Measurements from ENCODE around the gene CCDC188.

Gene CCDC188

GRCh38 chr22:20147237-20147988 lies 3.4 kb downstream of the CCDC188 start:
- DNase-seq = no peak

DNA sequence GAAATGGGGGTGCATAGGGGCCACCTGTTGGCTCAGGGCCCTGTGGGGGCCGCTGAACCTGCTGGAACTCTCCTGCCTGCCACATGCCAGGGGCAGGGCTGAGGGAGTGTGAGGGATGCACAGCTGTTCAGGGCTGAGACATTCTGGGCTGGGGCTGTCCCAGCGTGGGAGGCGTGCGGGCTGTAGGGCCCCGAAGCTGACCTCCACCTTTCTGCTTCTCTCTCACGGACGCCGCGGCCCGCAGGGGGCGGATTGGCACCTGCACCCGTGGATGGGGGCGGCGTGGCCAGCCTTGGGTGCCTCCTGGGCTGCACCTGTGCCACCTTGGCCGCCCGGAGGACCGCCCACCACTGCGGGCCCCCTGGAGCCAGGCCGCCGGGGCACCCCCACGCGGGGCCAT lies 4.1 kb downstream of the CCDC188 start:
- DNase-seq = no peak

DNA sequence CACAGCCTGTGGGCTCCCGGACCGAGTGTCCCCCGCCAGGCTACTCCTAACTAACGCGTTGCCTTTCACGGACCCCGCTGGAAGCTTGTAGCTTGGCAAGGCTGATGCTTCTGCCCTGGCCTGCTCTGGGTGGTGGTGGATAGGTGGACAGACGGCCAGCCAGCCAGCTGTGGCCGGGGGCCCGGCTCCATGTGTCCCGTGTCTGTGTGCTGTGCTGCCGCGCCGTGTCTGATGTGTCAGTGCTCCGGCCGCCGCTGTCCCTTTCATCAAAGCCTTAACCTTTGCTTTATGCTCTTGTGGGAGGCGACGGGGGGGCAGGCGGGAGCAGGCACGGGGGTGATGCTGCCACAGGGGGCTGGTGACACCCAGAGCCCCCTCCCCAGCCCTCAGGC lies 5.0 kb downstream of the CCDC188 start:
- no peak for DNase-seq

- no peak for DNase-seq
These were observed 5.5 kb downstream of the CCDC188 start for GRCh38 chr22:20145206-20145831.

GRCh38 chr22:20143883-20144665 lies 6.8 kb downstream of the CCDC188 start:
- DNase-seq = no peak

DNA sequence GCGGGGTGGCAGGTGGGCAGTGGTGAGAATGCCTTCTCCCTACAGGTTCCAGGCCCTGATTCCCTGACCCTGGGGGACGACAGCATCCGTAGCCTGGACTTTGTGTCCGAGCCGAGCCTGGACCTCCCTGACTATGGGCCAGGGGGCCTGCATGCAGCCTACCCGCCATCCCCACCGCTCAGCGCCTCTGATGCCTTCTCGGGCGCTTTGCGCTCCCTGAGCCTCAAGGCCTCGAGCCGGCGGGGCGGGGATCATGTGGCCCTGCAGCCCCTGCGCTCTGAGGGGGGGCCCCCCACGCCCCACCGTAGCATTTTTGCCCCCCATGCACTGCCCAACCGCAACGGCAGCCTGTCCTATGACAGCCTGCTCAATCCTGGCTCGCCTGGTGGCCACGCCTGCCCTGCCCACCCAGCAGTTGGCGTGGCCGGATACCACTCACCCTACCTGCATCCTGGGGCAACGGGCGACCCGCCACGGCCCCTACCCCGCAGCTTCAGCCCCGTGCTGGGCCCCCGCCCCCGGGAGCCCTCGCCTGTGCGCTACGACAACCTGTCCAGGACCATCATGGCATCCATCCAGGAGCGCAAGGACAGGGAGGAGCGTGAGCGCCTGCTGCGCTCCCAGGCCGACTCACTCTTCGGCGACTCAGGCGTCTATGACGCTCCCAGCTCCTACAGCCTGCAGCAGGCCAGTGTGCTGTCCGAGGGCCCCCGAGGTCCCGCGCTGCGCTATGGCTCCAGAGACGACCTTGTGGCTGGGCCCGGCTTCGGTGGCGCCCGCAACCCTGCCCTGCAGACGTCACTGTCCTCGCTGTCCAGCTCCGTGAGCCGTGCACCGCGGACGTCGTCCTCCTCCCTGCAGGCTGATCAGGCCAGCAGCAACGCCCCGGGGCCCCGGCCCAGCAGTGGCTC lies 7.9 kb downstream of the CCDC188 start:
- no peak for DNase-seq

GRCh38 chr22:20141186-20142077 lies 9.4 kb downstream of the CCDC188 start:
- DNase-seq = no peak

GRCh38 chr22:20140521-20140964 lies 10.3 kb downstream of the CCDC188 start:
- DNase-seq = no peak

DNA sequence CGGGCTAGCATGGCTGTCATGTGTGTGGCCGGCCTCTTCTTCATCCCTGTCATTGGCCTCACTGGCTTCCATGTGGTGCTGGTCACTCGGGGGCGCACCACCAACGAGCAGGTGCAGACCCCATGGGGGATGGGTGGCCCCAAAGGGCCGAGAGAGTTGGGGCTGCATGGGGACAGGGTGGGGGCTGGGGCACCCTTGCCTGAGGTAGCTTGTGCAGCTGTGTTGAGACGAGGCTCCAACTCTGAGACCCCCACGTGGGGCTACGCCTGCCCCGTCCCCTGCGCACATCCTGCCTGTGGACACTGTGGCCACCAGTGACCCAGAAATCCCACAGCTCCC lies 10.8 kb downstream of the CCDC188 start:
- DNase-seq = no peak

DNA sequence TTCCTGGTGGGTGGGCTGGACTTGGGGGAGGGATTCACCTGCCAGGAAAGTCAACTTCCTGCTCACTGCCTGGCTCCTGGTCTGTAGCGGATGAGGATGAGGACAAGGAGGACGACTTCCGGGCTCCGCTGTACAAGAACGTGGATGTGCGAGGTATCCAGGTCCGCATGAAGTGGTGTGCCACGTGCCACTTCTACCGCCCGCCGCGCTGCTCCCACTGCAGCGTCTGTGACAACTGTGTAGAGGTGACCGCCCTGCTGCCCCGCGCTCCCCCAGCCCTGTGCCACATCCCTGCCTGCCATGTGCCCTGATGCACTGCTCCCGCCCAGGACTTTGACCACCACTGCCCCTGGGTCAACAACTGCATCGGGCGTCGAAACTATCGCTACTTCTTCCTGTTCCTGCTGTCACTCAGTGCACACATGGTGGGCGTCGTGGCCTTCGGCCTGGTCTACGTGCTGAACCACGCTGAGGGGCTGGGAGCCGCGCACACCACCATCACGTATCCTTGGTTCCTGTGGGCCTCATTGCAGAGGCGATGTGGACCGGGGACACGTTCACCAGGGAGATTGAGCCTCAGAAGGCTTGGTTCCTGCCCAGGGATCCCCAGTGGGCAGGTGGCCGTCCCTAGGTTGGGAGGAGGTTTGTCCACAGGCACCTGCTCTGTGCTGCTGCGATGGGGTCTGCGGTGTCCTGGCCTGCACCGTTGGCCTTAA lies 11.3 kb downstream of the CCDC188 start:
- no peak for DNase-seq

DNA sequence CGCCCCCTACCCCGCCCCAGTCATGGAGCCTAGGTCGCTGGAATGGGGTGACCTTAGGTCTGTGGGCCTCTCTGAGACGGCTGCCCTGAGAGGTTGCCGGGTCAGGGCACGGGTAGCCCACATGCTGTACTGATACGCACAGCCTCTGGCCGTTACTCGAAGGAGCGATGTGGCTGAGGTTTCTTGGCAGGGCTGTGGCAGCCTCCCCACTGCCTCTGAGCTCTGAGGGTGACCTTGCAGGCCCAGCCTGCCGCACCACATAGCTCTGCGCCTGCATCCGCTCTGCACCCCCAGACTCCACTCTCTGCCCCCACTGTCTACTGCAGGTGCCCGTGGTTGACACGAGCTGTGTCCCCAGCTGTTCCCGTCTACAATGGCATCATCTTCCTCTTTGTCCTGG lies 12.0 kb downstream of the CCDC188 start:
- DNase-seq = no peak

GRCh38 chr22:20138417-20138738 lies 12.5 kb downstream of the CCDC188 start:
- no peak for DNase-seq

DNA sequence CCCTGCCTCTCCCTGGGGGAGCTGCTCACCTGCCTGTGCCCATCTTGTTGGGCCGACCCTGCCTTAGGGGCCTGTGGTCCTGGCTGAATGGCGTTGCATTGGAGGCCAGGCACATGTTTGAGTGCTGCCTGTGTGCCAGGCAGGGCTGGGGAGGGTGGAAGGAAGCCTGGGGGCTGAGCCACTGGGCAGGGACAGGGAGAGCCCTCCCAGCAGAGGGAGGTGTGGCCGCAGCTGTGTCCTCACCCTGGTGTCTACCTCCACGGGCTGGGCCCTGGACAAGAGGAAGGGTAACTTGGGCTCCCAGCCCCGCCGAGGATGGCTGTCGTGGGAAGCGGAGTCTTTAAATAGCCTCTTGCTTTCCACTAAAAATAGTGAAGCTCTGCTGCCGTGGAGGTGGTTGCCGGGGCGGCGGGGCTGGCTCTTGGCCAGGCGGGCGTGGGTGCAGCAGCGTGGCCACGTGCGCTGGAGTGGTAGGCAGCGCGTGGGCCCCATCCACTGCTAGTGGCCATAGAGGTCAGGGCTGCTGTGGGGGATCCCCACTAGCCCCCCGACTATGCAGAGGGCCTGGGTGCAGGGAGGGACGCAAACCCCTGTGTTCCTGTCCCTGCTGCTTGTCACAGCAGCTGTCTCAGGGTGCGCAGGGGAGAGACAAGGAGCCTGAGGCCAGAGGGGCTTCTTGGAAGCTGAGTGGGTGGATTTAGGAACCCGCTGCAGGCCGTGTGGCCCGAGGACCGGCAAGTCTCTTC lies 13.0 kb downstream of the CCDC188 start:
- DNase-seq = no peak

DNA sequence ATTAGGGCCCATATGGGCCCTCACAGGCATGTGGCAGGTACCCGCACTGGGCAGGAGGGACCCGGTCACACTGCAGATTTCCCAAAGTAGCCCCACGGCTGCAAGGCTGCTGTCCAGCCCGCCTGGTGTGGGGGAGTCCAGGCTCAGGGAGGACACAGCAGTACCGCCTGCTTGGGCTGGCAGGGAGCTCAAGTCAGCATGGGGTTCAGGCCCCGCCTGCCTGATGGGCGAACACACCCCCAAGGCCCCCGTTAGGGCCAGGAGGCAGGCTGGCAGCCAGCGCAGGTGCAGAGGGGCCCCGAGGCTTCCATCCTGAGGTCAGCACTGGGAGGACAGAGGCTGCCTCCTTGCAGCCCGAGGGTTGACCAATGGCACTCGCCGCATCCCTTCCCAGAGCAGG lies 13.7 kb downstream of the CCDC188 start:
- DNase-seq = no peak

DNA sequence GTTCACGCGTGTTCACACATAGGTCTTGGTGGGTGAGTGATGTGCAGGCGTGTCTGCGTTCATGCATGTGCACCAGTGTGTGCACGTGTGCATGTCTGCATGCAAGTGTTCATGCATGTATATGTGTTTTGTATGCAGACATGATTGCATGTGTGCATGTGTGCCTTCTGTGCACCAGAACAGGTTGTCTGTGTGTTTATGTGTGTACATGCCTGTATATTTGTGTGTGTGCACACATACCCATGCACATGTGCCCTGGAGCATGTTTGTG lies 14.3 kb downstream of the CCDC188 start:
- no peak for DNase-seq

DNA sequence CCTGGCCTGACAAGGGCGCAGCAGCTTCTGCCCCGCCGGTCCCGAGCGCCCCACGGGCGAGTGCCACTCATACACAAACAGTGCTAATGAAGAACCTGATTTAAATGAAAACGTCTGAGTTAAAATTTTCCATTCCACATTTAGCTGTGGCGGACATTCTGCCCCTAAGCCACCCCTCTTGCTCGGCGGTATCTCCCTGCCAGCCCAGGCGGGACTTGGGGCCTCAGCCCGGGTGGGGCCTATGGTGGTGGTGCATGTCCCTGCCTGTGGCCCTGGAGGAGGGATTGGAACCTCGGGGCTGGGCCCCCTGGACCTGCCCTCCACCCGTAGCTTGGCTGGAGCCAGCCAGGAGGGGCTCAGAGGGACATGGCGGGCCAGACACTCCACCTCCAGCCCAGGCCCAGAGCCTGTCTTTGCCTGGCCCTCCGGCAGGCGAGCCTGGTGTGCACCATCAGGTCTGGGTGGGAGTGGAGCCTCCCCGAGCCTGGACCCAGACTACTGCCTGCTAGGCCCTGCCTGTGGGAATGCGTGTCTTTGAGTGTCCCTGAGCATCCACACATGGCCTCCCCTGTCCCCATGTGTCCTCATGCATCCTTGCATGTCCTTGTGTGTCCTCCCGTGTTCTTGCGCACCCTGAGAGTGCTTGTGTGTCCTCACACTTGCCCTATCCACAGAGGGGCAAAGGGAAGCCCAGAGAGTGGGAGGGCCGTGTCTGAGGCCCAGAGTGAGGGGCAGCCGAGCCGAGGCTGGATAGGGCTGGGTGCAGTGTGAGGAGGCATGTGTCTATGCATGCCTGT lies 14.9 kb downstream of the CCDC188 start:
- no peak for DNase-seq

GRCh38 chr22:20135265-20135664 lies 15.6 kb downstream of the CCDC188 start:
- no peak for DNase-seq

- DNase-seq = no peak
These were observed 16.8 kb downstream of the CCDC188 start for GRCh38 chr22:20133930-20134549.

- DNase-seq = no peak
These were observed 18.1 kb downstream of the CCDC188 start for GRCh38 chr22:20132686-20133246.

Measured in CD4-positive, alpha-beta T cell treated with Interleukin-21 for 1 hour (primary cell).